ENCODE results near the gene CCT7. TPM values are rescaled to one million over a fixed set of nuclear protein-coding genes. Genes with fewer than 3 reads are reported as not detected.

Gene CCT7
- total and polyA plus RNA-seq, 2 donors (not counting 3 experiments of a cell fraction or from before 2014, with no cell fraction given), result 343 to 362 TPM

DNA sequence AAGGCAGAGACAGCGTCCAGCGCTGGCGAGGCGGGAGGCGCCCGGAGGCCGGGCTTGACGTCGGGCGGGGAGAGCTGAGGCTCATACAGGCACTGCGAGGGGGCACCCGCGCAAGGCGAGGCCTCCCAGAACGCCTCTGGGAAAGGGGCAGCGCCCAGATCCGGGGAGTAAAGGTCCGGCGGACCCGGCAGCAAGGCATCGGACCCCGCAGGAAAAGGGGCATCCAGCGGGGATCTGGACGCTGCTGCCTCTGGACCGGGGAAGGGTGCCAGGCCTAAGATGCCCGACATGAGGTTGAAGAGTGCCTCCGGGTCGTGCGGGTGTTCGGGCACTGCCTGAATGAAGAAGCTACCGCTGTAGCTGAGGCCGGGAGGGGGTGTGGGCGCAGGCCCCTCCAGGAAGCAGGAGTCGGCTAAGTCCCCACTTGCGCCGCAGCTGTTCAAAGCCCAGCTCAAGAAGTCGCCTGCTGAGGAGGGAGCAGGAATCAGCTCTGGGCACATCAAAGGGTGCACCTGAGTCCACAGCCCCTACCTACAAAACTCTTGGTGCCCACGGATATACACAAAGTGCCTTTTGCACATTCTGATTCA, 58.3 kb downstream of the CCT7 start:
- Histone ChIP-seq H3K4me3 (replicated peaks in 1 of 3; ENCODE audit: insufficient read depth in 1 of 3, low read depth in 1 of 3, low read length in 3 of 3) (no peak overlapping the region), H3K9me1 (replicated peaks; ENCODE audit: control insufficient read depth, extremely low read depth, insufficient read depth, low read length) (no peaks in the 10 kb centered on the region), H3K36me3 (ENCODE audit: control insufficient read depth in 2 of 2, extremely low read depth in 1 of 2, insufficient read depth in 2 of 2, low read length in 2 of 2) (no peaks in the 10 kb centered on the region), H3K4me2 (ENCODE audit: insufficient read depth, low read length) (no peak overlapping the region), H3K27me3 (ENCODE audit: control insufficient read depth in 2 of 2, insufficient read depth in 2 of 2, low read length in 2 of 2) (peaks cover 49 to 84% of the 10 kb centered on the region in 2 experiments), H3K9me3 (replicated peaks; ENCODE audit: control insufficient read depth, insufficient read depth, low read length) (no peaks in the 10 kb centered on the region), H3K79me2 (ENCODE audit: control insufficient read depth, insufficient read depth, low read length) (no peaks in the 10 kb centered on the region), H3K9ac (replicated peaks; ENCODE audit: extremely low read depth, insufficient read depth, low read length) (no peak overlapping the region), H4K20me1 (replicated peaks; ENCODE audit: control insufficient read depth, extremely low read depth, insufficient read depth, low read length) (no peaks in the 10 kb centered on the region), H3K4me1 (ENCODE audit: control insufficient read depth, extremely low read depth, insufficient read depth, low read length) (no peaks in the 10 kb centered on the region), H2AFZ (ENCODE audit: low read depth, low read length) (no peak overlapping the region), H3K27ac (ENCODE audit: insufficient read depth, low read depth, low read length) (no peak overlapping the region)
- FAIRE-seq (no peak), DNase-seq (ENCODE audit: low read depth, low spot score) (no peak)
- no TSS peak for BruUV-seq (replicated peaks)
- CTCF ChIA-PET, result interaction anchor here (1.3 kb wide), 2 partner anchors 24 to 29 kb away, joined by 4 to 6 read pairs; no protein-coding TSS in a partner anchor
- dilution Hi-C loops (cut with MboI; ENCODE audit: extremely low pct_ligation_motif_present, low sequenced_read_pairs) (no loop called here), intact Hi-C loops (cut with micrococcal nuclease) (no loop called here)
- TF ChIP-seq, protein P1, sequence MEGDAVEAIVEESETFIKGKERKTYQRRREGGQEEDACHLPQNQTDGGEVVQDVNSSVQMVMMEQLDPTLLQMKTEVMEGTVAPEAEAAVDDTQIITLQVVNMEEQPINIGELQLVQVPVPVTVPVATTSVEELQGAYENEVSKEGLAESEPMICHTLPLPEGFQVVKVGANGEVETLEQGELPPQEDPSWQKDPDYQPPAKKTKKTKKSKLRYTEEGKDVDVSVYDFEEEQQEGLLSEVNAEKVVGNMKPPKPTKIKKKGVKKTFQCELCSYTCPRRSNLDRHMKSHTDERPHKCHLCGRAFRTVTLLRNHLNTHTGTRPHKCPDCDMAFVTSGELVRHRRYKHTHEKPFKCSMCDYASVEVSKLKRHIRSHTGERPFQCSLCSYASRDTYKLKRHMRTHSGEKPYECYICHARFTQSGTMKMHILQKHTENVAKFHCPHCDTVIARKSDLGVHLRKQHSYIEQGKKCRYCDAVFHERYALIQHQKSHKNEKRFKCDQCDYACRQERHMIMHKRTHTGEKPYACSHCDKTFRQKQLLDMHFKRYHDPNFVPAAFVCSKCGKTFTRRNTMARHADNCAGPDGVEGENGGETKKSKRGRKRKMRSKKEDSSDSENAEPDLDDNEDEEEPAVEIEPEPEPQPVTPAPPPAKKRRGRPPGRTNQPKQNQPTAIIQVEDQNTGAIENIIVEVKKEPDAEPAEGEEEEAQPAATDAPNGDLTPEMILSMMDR (IDR thresholded peaks at IDR 0.05; ENCODE audit: extremely low read depth in 1 of 2, insufficient read depth in 1 of 2, low read depth in 1 of 2, low read length in 2 of 2), result no peak
- TF ChIP-seq JUN (IDR thresholded peaks at IDR 0.05; ENCODE audit: borderline replicate concordance, insufficient read depth, insufficient read length, low read depth), result no peak
- peak; percentile 71 for TF ChIP-seq EZH2 (IDR thresholded peaks at IDR 0.05; ENCODE audit: borderline replicate concordance, low read depth, low read length, severe bottlenecking)
- TF ChIP-seq FOS (IDR thresholded peaks at IDR 0.05; ENCODE audit: borderline replicate concordance, insufficient read depth, low read length), result no peak
- TF ChIP-seq, protein P2, sequence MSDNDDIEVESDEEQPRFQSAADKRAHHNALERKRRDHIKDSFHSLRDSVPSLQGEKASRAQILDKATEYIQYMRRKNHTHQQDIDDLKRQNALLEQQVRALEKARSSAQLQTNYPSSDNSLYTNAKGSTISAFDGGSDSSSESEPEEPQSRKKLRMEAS (IDR thresholded peaks at IDR 0.05; ENCODE audit: insufficient read depth, insufficient read length), result no peak
- no peak for TF ChIP-seq GATA2 (IDR thresholded peaks at IDR 0.05; ENCODE audit: insufficient read depth, insufficient read length, low read depth, low read length)
- no peak for TF ChIP-seq MYC (IDR thresholded peaks at IDR 0.05; ENCODE audit: low read depth, low read length)
- no peak for TF ChIP-seq POLR2AphosphoS5 (IDR thresholded peaks at IDR 0.05; ENCODE audit: insufficient read depth, low read depth, low read length)
- POLR2A ChIA-PET, result no interaction called here

Data from endothelial cell of umbilical vein (primary cell).